ENCODE measurements around the gene ZBTB7B.

ZBTB7B gene

GRCh38 chr1:155035936-155036335 is 33.3 kb downstream of the ZBTB7B start:
- Histone ChIP-seq H3K4ac (ENCODE audit: low read depth, low read length) (no peak overlapping the region), H4K8ac (ENCODE audit: low read depth, low read length) (no peak overlapping the region), H3K79me1 (ENCODE audit: low read length) (no peaks in the 10 kb centered on the region), H3K27me3 (ENCODE audit: insufficient read depth, low read length, poor library complexity) (no peaks in the 10 kb centered on the region), H3K9ac (ENCODE audit: low read length) (no peak overlapping the region), H3K23ac (ENCODE audit: low read length) (no peak overlapping the region), H3K4me1 (ENCODE audit: control insufficient read depth, low read depth, low read length) (no peaks in the 10 kb centered on the region), H2AK5ac (ENCODE audit: low read length) (no peak overlapping the region), H3K79me2 (ENCODE audit: control insufficient read depth, insufficient read depth, low read length) (no peaks in the 10 kb centered on the region), H2BK120ac (ENCODE audit: low read depth, low read length) (no peak overlapping the region), H4K5ac (ENCODE audit: low read length) (no peak overlapping the region), H3K27ac (ENCODE audit: low read depth, low read length) (no peak overlapping the region), H3K56ac (ENCODE audit: low read length) (no peak overlapping the region), H3K36me3 (ENCODE audit: control insufficient read depth, insufficient read depth, low read length) (no peaks in the 10 kb centered on the region), H2BK15ac (replicated peaks; ENCODE audit: low read depth) (no peak overlapping the region), H3K4me2 (ENCODE audit: low read length) (no peak overlapping the region), H3K4me3 (ENCODE audit: low read length) (no peak overlapping the region), H2BK5ac (ENCODE audit: low read length) (no peak overlapping the region), H3K18ac (ENCODE audit: low read length) (no peak overlapping the region)
- WGBS (ENCODE audit: extremely low coverage, insufficient coverage, low lambda C conversion rate) = no CpG with 5 or more reads among the region's 2 CpGs
- no peak for DNase-seq

GRCh38 chr1:155037043-155037442 is 34.4 kb downstream of the ZBTB7B start:
- H3K23ac ChIP-seq (ENCODE audit: low read length) = no peak overlapping the region
- no peak overlapping the region for H3K27ac ChIP-seq (ENCODE audit: low read depth, low read length)
- no peak overlapping the region for H2AK5ac ChIP-seq (ENCODE audit: low read length)
- no peaks in the 10 kb centered on the region for H3K36me3 ChIP-seq (ENCODE audit: control insufficient read depth, insufficient read depth, low read length)
- no peaks in the 10 kb centered on the region for H3K79me2 ChIP-seq (ENCODE audit: control insufficient read depth, insufficient read depth, low read length)
- H3K4me2 ChIP-seq (ENCODE audit: low read length) = no peak overlapping the region
- H2BK5ac ChIP-seq (ENCODE audit: low read length) = no peak overlapping the region
- no CpG with 5 or more reads among the region's 3 CpGs for WGBS (ENCODE audit: extremely low coverage, insufficient coverage, low lambda C conversion rate)
- no peak overlapping the region for H2BK15ac ChIP-seq (replicated peaks; ENCODE audit: low read depth)
- no peak overlapping the region for H4K8ac ChIP-seq (ENCODE audit: low read depth, low read length)
- no peak overlapping the region for H4K5ac ChIP-seq (ENCODE audit: low read length)
- no peak overlapping the region for H2BK120ac ChIP-seq (ENCODE audit: low read depth, low read length)
- no peaks in the 10 kb centered on the region for H3K27me3 ChIP-seq (ENCODE audit: insufficient read depth, low read length, poor library complexity)
- no peak overlapping the region for H3K18ac ChIP-seq (ENCODE audit: low read length)
- H3K4ac ChIP-seq (ENCODE audit: low read depth, low read length) = no peak overlapping the region
- no peaks in the 10 kb centered on the region for H3K4me1 ChIP-seq (ENCODE audit: control insufficient read depth, low read depth, low read length)
- no peaks in the 10 kb centered on the region for H3K79me1 ChIP-seq (ENCODE audit: low read length)
- no peak overlapping the region for H3K9ac ChIP-seq (ENCODE audit: low read length)
- DNase-seq = no peak
- H3K4me3 ChIP-seq (ENCODE audit: low read length) = no peak overlapping the region
- no peak overlapping the region for H3K56ac ChIP-seq (ENCODE audit: low read length)

GRCh38 chr1:155037851-155038441 is 35.3 kb downstream of the ZBTB7B start:
- Histone ChIP-seq H4K8ac (ENCODE audit: low read depth, low read length) (no peak overlapping the region), H3K79me2 (ENCODE audit: control insufficient read depth, insufficient read depth, low read length) (no peaks in the 10 kb centered on the region), H3K4me3 (ENCODE audit: low read length) (no peak overlapping the region), H3K4me2 (ENCODE audit: low read length) (no peak overlapping the region), H2BK120ac (ENCODE audit: low read depth, low read length) (no peak overlapping the region), H3K27me3 (ENCODE audit: insufficient read depth, low read length, poor library complexity) (no peaks in the 10 kb centered on the region), H3K36me3 (ENCODE audit: control insufficient read depth, insufficient read depth, low read length) (no peaks in the 10 kb centered on the region), H3K79me1 (ENCODE audit: low read length) (no peaks in the 10 kb centered on the region), H3K18ac (ENCODE audit: low read length) (no peak overlapping the region), H4K5ac (ENCODE audit: low read length) (no peak overlapping the region), H3K4ac (ENCODE audit: low read depth, low read length) (no peak overlapping the region), H3K9ac (ENCODE audit: low read length) (no peak overlapping the region), H3K27ac (ENCODE audit: low read depth, low read length) (no peak overlapping the region), H3K23ac (ENCODE audit: low read length) (no peak overlapping the region), H2BK5ac (ENCODE audit: low read length) (no peak overlapping the region), H2AK5ac (ENCODE audit: low read length) (no peak overlapping the region), H2BK15ac (replicated peaks; ENCODE audit: low read depth) (no peak overlapping the region), H3K4me1 (ENCODE audit: control insufficient read depth, low read depth, low read length) (no peaks in the 10 kb centered on the region), H3K56ac (ENCODE audit: low read length) (no peak overlapping the region)
- no peak for DNase-seq
- WGBS (ENCODE audit: extremely low coverage, insufficient coverage, low lambda C conversion rate) = no CpG with 5 or more reads among the region's 6 CpGs

GRCh38 chr1:155038602-155039307 is 36.2 kb downstream of the ZBTB7B start:
- Histone ChIP-seq H4K8ac (ENCODE audit: low read depth, low read length) (no peak overlapping the region), H2AK5ac (ENCODE audit: low read length) (no peak overlapping the region), H3K4me1 (ENCODE audit: control insufficient read depth, low read depth, low read length) (no peaks in the 10 kb centered on the region), H3K27ac (ENCODE audit: low read depth, low read length) (no peak overlapping the region), H2BK15ac (replicated peaks; ENCODE audit: low read depth) (no peak overlapping the region), H3K79me1 (ENCODE audit: low read length) (no peaks in the 10 kb centered on the region), H4K5ac (ENCODE audit: low read length) (no peak overlapping the region), H3K36me3 (ENCODE audit: control insufficient read depth, insufficient read depth, low read length) (no peaks in the 10 kb centered on the region), H3K4me3 (ENCODE audit: low read length) (no peak overlapping the region), H3K27me3 (ENCODE audit: insufficient read depth, low read length, poor library complexity) (no peaks in the 10 kb centered on the region), H3K9ac (ENCODE audit: low read length) (no peak overlapping the region), H3K4me2 (ENCODE audit: low read length) (no peak overlapping the region), H3K4ac (ENCODE audit: low read depth, low read length) (no peak overlapping the region), H3K79me2 (ENCODE audit: control insufficient read depth, insufficient read depth, low read length) (no peaks in the 10 kb centered on the region), H3K18ac (ENCODE audit: low read length) (no peak overlapping the region), H2BK5ac (ENCODE audit: low read length) (no peak overlapping the region), H3K23ac (ENCODE audit: low read length) (no peak overlapping the region), H3K56ac (ENCODE audit: low read length) (no peak overlapping the region), H2BK120ac (ENCODE audit: low read depth, low read length) (no peak overlapping the region)
- WGBS (ENCODE audit: extremely low coverage, insufficient coverage, low lambda C conversion rate) = no CpG with 5 or more reads among the region's 8 CpGs
- DNase-seq = no peak

GRCh38 chr1:155039308-155039669 is 36.7 kb downstream of the ZBTB7B start:
- Histone ChIP-seq H3K56ac (ENCODE audit: low read length) (no peak overlapping the region), H3K79me1 (ENCODE audit: low read length) (no peaks in the 10 kb centered on the region), H2BK120ac (ENCODE audit: low read depth, low read length) (no peak overlapping the region), H3K4me1 (ENCODE audit: control insufficient read depth, low read depth, low read length) (no peaks in the 10 kb centered on the region), H3K9ac (ENCODE audit: low read length) (no peak overlapping the region), H4K8ac (ENCODE audit: low read depth, low read length) (no peak overlapping the region), H3K79me2 (ENCODE audit: control insufficient read depth, insufficient read depth, low read length) (no peaks in the 10 kb centered on the region), H3K27ac (ENCODE audit: low read depth, low read length) (no peak overlapping the region), H3K36me3 (ENCODE audit: control insufficient read depth, insufficient read depth, low read length) (no peaks in the 10 kb centered on the region), H4K5ac (ENCODE audit: low read length) (no peak overlapping the region), H3K18ac (ENCODE audit: low read length) (no peak overlapping the region), H2AK5ac (ENCODE audit: low read length) (no peak overlapping the region), H2BK15ac (replicated peaks; ENCODE audit: low read depth) (no peak overlapping the region), H3K4me2 (ENCODE audit: low read length) (no peak overlapping the region), H3K4ac (ENCODE audit: low read depth, low read length) (no peak overlapping the region), H3K23ac (ENCODE audit: low read length) (no peak overlapping the region), H3K27me3 (ENCODE audit: insufficient read depth, low read length, poor library complexity) (no peaks in the 10 kb centered on the region), H3K4me3 (ENCODE audit: low read length) (no peak overlapping the region), H2BK5ac (ENCODE audit: low read length) (no peak overlapping the region)
- no CpG with 5 or more reads among the region's 4 CpGs for WGBS (ENCODE audit: extremely low coverage, insufficient coverage, low lambda C conversion rate)
- DNase-seq = no peak

Measured in mesendoderm (in vitro differentiated cells).